Stimulated activated CD4-positive, alpha-beta T cell treated with anti-CD3 and anti-CD28 coated beads, Interleukin-12 subunit alpha, Interleukin-12 subunit beta, amount 100 ng/mL, for 4 hours (primary cell): ENCODE data around the gene SSC4D.
"Not testable (repeated sequence)": the region's sequence is repeated elsewhere in the genome, so short reads cannot be mapped to it uniquely, and the experiment has no call there.

Source experiments
- DNase-seq: peaks from one replicate; pipeline ENCODE4 v3.0.0-alpha.2; 2020

SSC4D gene

DNA sequence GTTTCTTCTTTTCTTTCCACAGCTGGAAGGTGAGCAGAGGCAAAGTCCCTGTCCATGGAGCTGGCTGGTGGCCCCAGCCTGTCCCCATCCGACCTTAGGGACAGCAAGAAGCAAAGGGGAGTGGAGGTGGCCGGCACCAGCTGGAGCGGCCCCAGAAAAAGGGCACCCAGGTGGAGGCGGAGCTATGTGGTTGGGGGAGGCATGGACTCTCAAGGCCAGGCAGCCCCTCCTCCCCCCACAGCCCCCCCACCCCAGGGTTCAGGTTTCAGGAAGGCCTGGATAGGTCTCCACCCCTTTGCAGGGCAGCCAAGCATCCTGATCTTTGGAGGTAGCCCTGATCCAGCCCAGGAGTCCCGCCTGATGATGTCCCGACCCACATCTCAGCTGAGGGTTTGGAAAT, at the start of gene SSC4D:
Gene SSC4D, minus strand, starts transcription at position 161 of the 400 bp plus-strand sequence. CDS start 5,258 bp downstream, outside the sequence.
- DNase-seq: no peak

DNA sequence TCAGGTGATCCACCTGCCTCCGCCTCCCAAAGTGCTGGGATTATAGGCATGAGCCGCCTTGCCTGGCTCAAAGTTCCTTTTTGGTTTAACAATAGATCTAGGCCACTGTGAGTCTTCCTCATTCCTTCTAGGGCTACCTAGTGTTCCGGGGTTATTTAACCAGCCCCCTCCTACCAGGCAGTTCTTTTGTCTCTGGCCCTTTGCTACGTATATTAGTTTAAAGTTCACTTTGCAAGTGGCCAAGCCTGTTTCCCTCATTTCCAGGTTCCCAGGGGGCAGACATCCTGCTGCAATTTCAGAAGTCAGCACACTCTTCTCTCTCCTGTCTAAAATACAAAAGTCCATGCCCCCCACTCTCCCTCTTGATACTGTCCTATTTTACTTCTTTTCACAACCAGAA, 49.0 kb upstream of the SSC4D start:
- not testable (repeated sequence) for DNase-seq

DNA sequence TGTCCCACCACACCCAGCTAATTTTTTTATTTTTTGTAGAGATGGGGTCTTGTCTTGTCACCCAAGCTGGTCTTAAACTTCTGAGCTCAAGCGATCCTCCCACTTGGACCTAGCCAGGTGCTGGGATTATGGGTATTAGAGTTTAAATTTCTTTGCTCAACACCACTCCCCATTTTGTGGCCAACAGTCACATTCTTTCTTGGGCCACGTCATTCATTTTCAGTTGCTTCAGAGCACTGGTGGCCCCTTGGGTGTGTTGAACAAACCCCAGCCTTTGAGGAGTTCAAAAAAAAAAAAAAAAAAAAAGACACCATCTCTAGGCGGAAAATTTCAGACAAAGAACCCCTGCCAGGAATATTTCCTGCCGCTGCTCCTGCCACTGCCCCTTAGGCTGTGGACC, 47.5 kb upstream of the SSC4D start:
- DNase-seq: not testable (repeated sequence)

DNA sequence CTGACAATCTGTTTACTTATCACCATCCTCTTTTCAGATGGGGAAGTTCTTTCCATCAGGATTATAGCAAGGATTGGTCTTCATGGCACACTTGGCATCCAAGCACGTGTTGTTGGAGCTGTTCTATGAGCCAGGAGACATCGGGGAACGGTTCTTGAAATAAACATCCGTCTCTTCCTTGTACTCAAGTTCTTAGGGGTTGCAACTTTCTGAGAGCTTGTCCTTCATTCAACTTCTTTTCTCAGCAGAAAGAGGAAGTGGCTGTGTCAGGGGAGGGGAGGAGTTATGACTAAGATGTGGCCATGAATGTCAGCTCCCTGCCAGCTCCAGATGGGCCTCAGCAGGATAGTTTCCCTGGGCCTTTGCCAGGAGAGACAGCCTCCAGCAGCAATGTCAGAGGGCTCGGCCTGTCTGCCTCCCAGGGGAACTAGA, 36.1 kb upstream of the SSC4D start:
- DNase-seq: not testable (repeated sequence)

DNA sequence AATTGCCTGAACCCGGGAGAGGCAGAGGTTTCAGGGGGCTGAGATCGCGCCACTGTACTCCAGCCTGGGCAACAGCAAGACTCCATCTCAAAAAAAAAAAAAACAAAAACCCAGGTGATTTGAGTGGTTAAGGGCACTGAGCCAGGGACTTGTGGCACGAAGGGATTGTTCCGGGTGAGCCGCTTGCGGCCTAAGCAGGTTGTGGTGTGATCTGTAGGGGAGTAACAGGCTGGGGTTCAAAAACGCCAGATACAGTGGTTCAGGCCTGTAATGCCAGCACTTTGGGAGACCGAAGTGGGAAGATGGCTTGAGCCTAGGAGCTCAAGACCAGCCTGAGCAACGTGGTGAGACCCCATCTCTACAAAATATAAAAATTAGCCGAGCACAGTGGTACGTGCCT, 34.3 kb upstream of the SSC4D start:
- not testable (repeated sequence) for DNase-seq

DNA sequence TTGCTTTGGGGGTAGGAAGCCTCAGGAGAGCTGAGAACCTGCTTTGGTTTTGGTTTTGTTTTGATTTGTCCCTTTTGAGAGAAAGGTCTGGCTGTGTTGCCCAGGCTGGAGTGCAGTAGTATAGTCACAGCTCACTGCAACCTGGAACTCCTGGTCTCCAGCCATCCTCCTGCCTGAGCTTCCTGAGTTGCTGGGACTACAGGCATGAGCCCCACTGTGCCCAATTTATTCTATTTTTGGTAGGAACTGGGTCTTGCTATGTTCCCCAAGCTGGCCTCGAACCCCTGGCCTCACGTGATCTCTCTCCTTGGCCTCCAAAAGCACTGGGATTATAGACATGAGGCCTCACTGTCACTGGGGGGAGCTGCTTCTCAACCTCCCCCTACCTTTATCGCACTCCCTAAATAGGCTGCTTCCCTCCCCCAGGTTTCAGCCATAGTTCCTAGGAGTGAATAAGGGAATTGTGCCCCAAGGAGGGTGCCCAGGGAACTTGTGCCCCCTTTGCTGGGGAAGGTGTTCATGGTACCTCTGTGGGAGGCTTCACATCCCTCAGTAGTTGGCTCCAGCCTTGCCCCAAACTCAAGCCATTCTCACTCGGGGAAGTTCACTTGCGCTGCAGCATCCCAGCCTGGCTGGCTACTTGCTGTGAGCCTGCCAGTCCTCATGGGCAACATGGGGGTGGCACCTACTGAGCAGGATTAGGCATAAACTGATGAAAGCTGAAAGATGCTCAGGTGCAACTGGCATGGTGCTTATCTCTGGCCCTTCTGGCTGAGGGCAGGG, 33.4 kb upstream of the SSC4D start:
- not testable (repeated sequence) for DNase-seq

DNA sequence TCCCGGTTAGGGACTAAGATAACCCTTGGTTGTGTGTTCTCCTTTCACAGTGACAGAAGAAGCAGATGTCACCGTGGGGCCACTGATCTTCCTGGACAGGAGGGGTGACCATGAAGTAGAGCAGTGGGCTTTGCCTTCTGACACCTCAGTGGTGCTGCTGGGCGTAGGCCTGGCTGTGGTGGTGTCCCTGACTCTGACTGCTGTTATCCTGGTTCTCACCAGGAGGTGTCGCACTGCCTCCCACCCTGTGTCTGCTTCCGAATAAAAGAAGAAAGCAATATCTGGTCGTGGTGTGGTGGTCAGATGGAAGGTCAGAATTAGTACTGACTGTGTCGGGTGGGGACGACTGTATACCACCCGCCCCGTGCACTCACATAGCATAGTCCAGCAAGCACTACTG, 32.3 kb upstream of the SSC4D start:
- not testable (repeated sequence) for DNase-seq

DNA sequence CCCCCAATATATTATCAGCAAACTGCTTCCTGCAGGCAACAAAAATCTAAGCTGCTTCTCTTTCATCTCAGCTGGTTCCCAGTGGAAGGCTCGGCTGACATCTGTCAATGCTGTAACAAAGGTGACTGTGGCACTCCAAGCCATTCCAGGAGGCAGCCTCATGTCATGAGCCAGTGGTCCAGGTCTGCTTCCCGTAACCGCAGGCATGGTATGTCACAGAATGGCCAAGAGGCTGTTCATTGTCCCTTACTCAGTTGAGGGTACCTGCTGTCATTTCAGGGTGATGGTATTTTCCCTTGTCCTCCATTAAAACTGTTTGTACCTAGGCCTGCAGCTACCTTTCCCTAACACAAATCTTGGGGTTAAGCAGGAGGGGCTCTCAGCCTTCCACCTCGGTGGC, 30.9 kb upstream of the SSC4D start:
- not testable (repeated sequence) for DNase-seq

DNA sequence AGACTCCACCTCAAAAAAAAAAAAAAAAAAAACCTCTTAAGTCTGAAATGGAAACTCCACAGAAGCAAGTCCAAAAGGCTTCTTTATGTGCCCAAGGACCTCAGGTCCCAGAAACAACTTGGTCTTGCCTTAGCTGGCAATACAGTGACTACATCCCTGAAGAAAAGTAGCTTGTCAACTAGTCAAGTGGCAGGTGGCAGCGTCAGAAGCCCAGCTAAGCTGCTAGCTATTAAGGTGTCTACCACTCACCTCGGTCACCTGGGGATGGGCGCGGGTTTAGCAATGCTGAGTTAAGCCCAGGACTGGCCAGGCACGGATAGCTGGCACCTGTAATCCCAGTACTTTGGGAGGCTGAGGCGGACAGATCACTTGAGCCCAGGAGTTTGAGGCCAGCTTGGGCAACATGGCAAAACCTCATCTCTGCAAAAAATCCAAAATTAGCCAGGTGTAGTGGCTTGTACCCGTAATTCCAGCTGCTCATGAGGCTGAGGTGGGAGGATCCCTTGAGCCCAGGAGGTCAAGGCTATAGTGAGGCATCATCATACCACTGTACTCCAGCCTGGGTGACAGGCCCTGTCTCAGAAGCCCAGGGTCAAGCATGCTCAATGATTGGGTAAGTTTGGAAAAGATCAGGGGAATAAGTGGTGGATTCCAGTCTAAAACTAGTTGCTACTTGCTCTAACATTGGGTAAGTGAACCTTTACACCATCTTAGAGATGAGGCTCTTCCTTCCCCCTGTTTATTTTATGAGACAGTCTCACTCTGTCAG, 29.8 kb upstream of the SSC4D start:
- DNase-seq: not testable (repeated sequence)

DNA sequence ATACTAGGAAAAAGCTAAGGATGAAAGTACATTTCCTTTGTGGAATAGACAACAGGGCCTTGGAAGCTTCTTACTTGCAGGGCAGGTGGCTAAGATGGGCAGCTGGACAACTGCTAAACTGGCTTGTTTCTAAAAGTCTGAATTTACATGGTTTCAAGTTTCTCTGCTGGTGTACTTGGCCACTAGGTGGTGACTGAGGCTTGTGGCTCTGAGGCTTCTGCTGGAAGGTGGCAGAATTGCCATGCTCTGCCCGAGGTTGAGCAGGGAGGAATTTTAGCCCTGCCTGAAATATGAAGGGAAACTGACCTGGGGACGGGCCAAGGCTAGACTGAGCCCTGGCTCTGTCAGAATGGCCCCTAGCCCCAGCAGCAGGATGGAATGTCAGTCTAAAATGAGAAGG, 28.4 kb upstream of the SSC4D start:
- DNase-seq: peak; percentile 46

DNA sequence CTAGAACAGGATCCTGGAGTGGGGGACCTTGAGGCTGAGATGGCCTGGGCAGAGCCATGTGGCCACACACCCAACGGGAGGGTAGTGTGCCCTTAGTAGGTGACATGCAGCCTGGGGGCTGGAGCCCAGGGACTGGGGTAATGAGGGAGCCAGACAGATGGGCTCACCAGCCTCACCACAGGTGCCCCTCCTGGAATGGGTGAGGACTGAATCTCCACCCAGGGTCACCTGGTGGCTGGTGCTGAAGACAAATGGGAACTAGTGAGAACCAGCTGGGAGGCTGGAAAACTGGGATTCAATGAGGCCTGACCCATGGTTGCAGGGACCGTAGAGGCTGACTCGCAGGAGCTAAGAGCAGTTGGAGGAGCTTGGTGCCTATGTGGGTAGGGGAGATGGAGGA, 21.3 kb upstream of the SSC4D start:
- DNase-seq: no peak

DNA sequence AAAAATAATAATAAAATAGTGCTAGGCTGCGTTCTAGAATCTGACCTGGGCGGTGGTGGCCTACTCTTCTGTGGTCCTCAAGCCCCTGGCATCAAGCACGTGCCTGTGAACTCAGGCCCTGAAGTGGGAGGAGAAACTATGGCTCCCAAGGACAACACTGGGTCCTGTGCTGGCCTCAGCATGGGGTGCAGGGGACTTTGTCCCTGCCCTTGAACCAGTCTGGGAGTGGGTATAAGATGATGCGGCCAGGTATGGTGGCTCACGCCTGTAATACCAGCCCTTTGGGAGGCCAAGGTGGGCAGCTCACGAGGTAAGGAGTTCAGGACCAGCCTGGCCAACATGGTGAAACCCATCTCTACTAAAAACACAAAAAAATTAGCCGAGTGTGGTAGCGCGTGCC, 20.7 kb upstream of the SSC4D start:
- no peak for DNase-seq

DNA sequence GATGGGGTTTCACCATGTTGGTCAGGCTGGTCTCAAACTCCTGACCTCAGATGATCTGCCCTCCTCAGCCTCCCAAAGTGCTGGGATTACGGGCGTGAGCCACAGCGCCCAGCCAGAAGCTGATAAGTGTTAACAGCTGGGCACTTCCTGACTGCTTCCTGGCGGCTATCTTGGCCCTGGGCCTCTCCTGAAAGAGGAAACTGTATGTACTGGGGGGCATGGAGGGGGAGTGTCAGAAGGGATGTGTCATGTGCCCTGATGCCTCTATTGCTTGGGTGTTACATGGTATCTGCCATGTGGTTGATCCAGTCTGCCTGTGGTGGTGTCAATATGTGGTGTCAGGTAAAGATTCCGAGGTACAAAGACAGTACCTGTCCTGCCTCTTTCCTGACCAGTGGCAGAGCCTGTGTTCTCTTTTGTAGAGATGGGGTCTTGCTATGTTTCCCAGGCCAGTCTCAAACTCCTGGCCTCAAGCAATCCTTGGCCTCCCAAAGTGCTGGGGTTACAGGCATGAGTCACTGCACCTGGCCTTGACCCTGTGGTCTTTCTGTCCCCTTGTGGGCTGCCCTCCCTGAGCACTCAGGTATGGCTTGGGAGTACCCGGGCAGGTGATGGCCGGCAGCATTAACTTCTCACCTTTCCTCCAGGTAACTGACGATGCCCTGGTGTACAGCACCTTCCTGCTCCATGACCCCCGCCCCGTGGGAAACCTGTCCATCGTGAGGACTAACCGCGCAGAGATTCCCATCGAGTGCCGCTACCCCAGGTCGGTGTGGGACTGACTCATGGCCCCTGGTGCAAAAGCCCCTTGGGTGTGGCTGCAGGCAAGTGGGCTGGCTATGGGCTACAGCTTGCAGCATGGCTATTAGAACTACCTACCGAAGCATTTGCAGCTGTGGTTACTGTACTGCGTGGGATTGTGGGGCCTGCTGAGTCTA, 19.6 kb upstream of the SSC4D start:
- DNase-seq: no peak

DNA sequence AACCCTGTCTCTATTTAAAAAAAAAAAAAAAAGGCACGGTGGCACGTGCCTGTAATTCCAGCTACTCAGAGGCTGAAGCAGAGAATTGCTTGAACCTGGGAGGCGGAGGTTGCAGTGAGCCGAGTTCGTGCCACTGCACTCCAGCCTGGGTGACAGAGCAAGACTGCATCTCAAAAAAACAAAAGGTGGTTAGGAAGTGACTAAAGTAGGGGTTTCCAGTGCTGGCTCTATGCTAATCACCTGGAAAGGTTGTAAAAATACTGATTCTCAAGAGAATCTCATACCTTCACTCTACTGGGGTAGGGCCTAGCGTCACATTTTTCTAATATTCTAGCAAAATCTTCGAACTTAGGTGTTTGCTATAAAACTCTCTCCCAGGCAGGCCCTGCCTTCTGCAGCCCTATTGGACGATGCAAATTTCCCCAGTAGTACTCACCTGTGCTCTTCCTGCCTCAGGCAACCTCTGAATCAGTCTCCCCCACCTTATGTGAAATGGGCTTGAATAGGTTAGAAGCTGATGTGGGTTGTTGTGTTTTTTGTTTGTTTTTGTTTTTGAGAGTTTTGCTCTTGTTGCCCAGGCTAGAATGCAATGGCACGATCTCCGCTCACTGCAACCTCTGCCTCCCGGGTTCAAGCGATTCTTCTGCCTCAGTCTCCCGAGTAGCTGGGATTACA, 18.8 kb upstream of the SSC4D start:
- no peak for DNase-seq

DNA sequence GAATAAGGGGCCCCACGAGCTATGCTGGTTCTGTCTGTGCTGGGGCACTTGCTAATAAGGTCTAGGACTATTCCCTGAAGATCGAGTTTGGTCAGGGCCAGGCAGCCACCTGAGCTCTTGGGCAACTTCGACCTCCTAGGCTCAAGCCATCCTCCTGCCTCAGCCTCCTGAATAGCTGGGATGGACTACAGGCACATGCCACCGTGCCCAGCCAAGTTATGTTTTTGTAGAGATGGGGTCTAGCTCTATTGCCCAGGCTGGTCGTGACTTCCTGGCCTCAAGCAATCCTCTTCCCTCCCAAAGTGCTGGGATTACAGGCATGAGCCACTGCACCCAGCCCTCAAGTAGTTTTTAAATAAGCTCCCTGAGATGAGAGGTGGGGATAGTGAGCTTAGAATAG, 18.1 kb upstream of the SSC4D start:
- no peak for DNase-seq

DNA sequence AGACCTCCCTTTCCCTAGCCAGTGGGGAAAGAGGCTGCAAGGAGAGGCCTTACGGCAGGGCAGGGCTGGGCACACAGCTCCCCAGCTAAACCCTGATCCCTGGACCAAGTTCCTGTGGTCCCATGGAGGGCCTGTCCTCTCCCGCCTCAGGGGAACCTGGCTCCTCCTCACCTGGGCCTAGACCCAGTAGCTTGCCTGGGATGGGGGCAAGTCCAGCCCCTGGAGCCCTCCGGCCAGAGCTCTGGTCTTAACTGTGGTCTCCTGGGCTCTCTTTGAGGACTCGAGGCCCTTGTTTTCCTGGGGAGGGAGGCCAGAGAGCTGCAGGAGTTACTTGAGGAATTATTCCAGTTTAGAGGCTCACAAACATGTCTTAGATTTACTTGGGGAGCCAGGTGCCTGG, 16.7 kb upstream of the SSC4D start:
- no peak for DNase-seq

DNA sequence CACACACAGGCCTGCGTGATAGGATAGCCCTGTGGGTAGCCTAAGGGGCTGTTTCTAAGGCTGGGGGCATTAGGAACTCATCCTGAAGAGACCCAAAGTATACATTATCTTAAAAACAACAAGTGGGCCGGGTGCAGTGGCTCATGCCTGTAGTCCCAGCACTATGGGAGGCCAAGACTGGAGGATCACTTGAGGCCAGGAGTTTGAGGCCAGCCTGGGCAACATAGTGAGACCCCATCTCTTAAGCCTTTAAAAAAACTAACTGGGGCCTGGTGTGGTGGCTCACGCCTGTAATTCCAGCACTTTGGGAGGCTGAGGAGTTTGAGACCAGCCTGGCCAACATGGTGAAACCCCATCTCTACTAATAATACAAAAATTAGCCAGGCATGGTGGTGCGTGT, 16.1 kb upstream of the SSC4D start:
- not testable (repeated sequence) for DNase-seq

DNA sequence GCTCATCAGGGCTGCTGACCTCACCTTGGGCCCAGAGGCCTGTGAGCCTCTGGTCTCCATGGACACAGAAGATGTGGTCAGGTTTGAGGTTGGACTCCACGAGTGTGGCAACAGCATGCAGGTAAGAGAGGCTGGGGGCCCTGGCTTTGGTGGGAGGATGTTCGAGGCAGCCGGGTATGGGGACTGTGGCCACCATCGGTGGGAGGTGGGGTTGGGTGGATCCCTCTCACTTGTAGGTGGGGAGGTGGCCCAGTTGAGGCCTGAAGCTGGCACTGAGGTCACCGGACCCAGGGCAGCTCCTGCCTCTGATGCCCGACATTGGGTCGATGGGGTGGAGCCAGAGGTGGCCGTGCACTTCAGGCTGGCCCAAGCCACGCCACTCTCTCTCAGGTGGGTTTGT, 15.7 kb upstream of the SSC4D start:
- no peak for DNase-seq

DNA sequence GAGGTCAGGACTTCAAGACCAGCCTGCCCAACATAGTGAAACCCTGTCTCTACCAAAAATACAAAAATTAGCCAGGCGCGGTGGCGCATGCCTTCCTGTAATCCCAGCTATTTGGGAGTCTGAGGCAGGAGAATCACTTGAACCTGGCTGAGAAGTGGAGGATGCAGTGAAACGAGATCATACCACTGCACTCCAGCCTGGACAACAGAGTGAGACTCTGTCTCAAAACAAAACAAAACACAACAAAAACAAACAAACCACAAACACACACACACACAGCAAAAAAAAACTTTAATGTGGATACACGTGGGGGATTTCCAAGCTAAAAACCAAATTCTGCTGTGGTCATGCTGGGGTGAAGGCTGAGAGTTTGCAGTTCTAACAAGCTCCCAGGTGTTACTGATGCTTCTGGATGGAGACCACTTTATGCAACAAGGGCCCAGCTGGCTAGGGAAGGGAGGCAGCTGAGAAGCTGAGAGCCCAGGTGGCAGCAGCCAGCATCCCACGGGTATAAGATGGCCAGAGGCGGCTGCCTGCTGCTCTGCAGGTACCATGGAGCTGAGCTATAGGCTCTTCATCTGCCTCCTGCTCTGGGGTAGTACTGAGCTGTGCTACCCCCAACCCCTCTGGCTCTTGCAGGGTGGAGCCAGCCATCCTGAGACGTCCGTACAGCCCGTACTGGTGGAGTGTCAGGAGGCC, 15.1 kb upstream of the SSC4D start, which contains the start of gene ZP3:
Gene ZP3, plus strand, starts transcription at position 538 of the 699 bp plus-strand sequence. Its CDS starts 15 bp downstream, at position 553.
- DNase-seq: no peak

DNA sequence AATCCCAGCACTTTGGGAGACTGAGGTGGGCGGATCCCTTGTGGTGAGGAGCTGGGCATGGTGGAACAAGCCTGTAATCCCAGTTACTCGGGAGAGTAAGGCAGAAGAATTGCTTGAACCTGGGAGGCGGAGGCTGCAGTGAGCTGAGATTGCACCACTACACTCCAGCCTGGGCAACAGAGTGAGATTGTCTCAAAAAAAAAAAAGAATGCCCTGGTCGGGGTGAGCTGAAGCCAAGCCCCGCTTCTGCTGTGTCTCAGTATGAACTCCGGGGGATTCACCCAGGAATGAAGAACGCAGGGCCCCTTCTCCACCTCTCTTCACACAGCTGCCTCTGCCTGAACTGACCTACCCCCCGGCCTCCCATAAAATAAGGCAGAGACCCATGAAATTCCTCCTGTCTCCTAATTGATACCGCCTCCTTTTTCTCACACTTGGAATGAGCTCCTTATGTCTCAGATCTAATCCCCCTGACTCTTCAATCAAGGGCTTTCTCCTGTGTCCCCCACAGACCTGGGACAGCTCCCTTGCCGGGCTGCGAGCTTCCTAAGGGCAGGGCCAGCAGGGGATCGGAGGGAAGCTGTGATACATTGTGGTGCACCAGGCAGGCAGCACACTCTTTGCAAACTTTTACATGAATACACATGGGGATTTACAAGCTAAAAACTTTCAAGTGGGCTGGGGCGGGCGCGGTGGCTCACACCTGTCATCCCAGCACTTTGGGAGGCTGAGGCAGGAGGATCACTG, 14.3 kb upstream of the SSC4D start:
- DNase-seq: no peak

DNA sequence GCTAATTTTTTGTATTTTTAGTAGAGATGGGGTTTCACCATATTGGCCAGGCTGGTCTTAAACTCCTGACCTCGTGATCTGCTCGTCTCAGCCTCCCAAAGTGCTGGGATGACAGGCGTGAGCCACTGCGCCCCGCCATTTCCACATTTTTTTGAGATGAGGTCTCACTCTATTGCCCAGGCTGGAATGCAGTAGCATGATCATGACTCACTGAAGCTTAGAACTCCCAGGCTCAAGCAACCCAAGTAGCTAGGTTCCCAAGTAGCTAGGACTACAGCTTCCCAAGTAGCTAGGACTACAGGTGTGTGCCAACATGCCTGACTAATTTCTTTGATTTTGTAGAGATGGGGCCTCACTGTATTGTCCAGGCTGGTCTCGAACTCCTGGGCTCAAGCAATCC, 11.6 kb upstream of the SSC4D start:
- DNase-seq: not testable (repeated sequence)
